GM12874 (cell line): ENCODE measurements around the gene TMEM273.

Experiments
- CTCF ChIP-seq: IDR thresholded peaks from 2 replicates; pipeline ENCODE4 v1.5.1; 2011; ENCODE audit warnings: low read depth, mild to moderate bottlenecking, control low read depth, low read length, moderate library complexity; ENCODE audit not compliant: insufficient read depth

Gene TMEM273

DNA sequence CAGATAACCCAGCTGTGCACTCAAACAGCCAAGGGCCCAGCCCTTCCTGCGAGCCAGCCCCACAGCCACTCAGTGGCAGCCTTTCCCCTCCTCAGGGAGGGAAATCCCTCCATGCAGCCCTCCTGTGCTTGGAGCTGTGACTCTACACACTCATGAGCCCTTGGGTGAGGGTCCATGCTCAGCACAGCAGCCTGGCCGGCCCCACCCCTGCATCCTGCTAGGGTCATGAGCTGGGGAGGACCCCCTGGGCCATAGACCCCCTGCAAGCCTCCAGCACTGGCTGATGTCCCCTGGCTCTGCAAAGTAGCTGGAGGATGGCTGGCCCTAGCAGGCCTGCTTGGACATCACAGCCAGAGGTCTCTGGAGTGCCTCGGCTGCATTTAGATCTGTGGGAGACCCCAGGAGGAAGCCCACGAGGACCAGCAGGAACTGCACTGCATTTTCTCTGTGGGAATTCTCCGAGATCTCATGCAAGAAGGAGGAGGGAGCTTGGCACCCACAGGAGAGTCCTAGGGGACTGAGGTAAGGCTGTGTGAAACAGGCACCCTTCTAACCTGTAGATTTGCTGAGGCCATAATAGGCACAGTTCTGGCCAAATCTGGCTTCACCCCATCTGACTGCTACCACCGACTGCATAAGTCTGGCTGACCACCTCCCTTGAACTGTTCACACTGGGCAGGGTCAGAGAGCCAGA is 17.4 kb downstream of the TMEM273 start:
- TF ChIP-seq CTCF: no peak

DNA sequence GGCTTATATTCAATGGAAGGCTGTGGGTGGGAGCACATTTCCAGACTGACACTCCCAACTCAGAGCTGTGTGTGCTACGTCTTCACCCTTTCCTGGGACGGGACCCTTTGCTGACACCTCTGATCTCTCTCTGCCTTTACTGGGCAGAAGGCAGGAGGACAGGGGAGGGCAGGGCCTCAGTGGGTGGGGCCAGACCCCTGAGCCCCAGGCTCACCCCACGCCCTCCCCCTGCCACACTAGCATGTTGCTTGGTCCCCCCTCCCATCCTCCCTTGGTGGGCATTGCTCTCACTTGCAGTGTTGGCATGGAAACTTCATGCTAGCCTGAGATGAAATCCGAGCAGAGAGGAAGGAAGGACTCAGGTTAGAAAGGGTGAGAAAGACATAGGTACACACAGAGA is 18.4 kb downstream of the TMEM273 start:
- TF ChIP-seq CTCF: no peak

GRCh38 chr10:49168831-49169500 is 19.2 kb downstream of the TMEM273 start:
- no peak for TF ChIP-seq CTCF

DNA sequence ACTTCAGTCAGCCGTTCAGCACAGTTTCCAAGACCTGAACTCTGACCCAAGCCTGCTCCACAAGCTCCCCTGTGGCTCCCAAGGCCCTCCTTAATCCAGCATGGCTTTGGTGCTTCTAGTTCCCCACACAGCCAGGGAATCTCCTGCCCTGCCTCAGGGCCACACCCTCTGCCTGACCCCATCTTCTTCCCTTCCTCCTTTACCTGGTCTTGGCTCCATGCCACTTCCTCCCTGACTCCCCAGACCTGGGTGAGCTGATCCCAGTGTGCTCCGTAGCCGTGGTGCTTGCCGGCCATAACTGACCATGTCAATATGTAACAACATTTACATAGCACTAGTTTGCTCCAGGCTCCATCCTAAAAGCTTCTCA is 20.0 kb downstream of the TMEM273 start:
- TF ChIP-seq CTCF: no peak

DNA sequence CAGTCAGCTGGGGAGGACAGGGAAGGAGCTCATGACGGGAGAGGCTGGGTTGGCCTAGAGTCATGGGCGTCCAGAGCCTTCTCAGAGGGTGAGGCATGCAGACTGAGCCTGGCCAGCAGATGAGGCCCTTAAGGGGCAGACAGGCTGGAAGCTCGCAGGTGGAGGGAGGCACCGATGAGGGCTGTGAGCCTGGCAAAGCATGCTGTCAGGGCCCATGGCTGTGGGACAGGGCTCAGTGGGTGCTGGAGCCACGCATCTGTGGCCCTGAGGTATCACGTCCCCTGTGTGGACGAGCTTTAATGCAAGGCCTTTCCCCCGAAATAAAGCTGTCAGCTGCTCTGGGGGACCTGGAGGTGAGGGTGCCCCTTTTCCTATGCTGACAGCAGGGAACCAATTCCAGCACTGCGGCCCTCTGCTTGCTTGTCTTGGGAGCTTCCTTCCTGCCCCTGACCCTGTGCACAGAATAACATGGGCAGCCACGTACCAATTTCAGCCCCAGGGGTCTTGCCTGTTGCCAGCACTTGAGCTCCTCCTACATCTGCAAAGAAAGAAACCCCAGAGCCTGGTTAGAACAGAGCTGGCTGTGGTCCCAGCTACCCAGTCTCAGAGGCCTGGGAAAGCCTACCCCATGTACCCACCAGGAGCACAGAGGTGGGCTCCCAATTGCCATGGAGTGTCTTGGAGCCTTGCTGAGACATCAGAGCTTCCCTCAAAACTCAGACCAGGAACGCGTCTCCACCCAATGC is 20.6 kb downstream of the TMEM273 start:
- no peak for TF ChIP-seq CTCF

DNA sequence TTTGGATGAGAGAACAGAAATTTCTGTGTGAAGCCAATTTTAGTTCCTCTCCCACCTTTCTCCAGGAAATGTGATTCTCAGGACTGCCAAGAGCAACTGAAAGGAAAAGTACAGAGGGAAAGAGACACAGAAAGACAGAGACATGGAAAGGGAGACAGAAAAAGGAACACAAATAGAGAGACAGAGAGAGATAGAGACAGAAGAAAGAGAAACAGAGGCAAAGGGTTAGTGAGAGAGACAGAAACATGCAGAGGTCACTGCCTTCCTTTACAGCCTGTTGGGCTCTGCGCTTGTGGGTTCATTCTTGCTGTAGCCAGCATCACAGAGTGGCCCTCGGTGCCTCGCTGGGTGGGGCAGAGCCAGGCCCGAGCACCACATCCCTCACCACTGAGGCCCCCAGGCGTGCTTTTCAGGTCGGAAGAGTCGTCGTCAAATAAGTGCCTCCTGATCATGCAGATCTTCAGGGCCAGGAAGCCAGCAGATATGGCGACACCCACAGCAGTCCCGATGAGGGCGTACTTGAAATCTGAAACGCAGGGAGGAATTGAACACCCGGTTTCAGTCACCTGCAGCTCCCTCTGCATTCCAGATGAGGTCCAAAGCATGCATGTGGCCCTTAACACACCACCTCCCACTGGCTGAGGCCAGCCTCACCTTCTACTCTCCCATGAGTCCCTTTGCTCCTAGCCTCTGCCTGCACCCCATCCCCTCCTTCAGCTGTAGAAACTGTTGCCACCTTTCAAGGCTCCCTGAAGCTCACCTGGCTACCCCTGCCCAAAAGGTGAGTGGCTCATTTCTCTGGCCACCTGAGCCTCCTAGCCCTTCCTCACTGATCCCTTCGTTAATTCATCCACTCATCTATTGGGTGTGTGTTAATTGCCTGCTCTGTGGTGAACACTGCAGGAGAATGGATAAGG is 21.4 kb downstream of the TMEM273 start:
- TF ChIP-seq CTCF: no peak

DNA sequence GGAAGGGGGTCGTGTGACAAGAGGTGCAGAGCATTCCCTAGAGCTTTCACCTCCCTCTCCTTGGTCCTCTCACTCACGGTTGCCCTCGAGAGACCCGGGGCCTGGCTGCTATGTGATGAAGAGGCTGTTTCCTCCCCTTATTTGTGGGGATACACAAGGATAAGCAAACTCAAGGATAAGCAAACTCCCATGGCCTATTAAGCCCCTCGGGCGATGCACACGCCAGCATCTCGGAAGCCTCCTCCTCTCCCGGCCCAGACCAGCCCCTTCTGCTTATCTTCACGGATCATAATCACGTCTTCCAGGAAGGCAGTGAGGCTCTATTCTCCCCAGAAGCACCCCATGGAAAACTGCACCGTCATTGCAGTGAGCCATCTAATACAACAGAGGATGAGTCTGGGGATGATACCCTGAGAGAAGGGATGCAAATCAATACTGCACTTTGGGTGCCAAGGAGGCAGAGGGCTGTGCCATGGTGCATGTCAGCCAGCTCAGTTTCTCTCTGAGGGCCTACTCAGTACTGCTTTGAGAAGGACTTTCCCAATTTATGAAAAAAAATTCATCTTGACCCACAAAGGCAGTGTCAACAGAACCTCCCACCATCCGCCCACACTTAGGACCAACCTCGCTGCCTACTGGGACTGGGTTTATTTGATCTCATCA is 22.2 kb downstream of the TMEM273 start:
- no peak for TF ChIP-seq CTCF
